ENCODE measurements around the gene ELP1. TPM values are rescaled to one million over a fixed set of nuclear protein-coding genes. Genes with fewer than 3 reads are reported as not detected.

ELP1 gene
- total and polyA plus RNA-seq, 2 of the 4 experiments (the other 2 are of a cell fraction) = 20.0 to 43.2 TPM

DNA sequence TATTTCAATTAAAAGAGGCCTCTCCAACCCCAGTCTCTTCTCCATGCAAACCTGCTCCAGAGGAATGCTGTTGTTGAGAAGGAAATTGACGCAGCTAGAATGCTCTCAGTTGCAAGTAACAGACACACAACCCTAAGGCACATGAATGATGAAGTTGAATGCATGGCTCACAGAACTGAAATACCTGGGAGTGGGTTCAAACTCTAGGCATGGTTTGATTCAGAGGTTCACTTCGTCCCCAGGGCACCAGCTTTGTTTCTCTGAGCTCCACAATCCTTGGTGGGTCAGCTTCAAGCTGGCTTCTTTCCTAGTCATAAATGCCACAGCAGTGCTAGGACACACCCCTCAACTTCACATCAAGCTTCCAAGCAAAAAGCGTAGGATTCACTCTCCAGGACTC, 82.8 kb downstream of the ELP1 start:
- WGBS, 2 experiments (ENCODE audit: extremely low coverage in 2 of 2, insufficient read length in 1 of 2) = no CpG with 5 or more reads among the region's 3 CpGs

More for the DNA sequence above, 82.8 kb downstream of the ELP1 start:
- Histone ChIP-seq H2BK5ac (ENCODE audit: low read depth, low read length, poor library complexity, severe bottlenecking) (no peak overlapping the region), H3K9me3 (ENCODE audit: control insufficient read depth, insufficient read depth, low read length) (no peaks in the 10 kb centered on the region), H3K27ac (ENCODE audit: insufficient read depth, low read length) (no peak overlapping the region), H2BK15ac (ENCODE audit: low read depth, low read length) (no peak overlapping the region), H4K20me1 (ENCODE audit: insufficient read depth, low read length) (no peaks in the 10 kb centered on the region), H2AK5ac (ENCODE audit: low read depth, low read length) (no peak overlapping the region), H2BK120ac (ENCODE audit: low read depth, low read length) (no peak overlapping the region), H3K27me3 (ENCODE audit: control insufficient read depth, insufficient read depth, low read length) (peaks cover 6% of the 10 kb centered on the region; the same call in 1 of the 2 replicates), H4K8ac (ENCODE audit: low read depth in 2 of 2, low read length in 2 of 2) (no peak overlapping the region), H3K56ac (ENCODE audit: extremely low read depth, insufficient read depth, low read length) (no peak overlapping the region), H3K4ac (ENCODE audit: low read depth, low read length) (no peak overlapping the region), H3K9me1 (ENCODE audit: insufficient read depth, low read length) (no peaks in the 10 kb centered on the region), H3K36me3 (ENCODE audit: control insufficient read depth, insufficient read depth, low read length) (no peaks in the 10 kb centered on the region), H3K9ac (ENCODE audit: low read depth, low read length) (no peak overlapping the region), H4K5ac (ENCODE audit: low read depth, low read length) (no peak overlapping the region), H3K23ac (ENCODE audit: low read depth, low read length) (no peak overlapping the region), H3K4me1 (ENCODE audit: control insufficient read depth, insufficient read depth, low read length) (no peaks in the 10 kb centered on the region), H2AK9ac (replicated peaks; ENCODE audit: low read depth, low read length, poor library complexity) (no peak overlapping the region), H3K14ac (replicated peaks; ENCODE audit: low read depth, low read length) (no peak overlapping the region), H3K18ac (ENCODE audit: low read depth, low read length) (no peak overlapping the region), H3K4me2 (ENCODE audit: low read depth, low read length) (no peak overlapping the region), H2AFZ (replicated peaks; ENCODE audit: low read length, poor library complexity) (no peak overlapping the region), H2BK20ac (ENCODE audit: low read depth, low read length) (no peak overlapping the region), H3K4me3 (ENCODE audit: insufficient read depth, low read depth, low read length) (no peak overlapping the region), H4K91ac (ENCODE audit: insufficient read depth, low read depth, low read length) (no peak overlapping the region), H3K79me1 (ENCODE audit: low read depth in 1 of 2, low read length in 2 of 2) (no peaks in the 10 kb centered on the region)
- dilution Hi-C loops (cut with HindIII; ENCODE audit: low sequenced_read_pairs, unreplicated experiment) (no loop called here), intact Hi-C loops (cut with micrococcal nuclease) (no loop called here), in situ Hi-C loops (cut with MboI; ENCODE audit: low sequenced_read_pairs) (no loop called here)
- no TSS peak for BruUV-seq (replicated peaks)
- DNase-seq (no peak), ATAC-seq (ENCODE audit: low read depth) (no peak)
- TF ChIP-seq FOS (IDR thresholded peaks at IDR 0.05; ENCODE audit: low read depth, low read length) = no peak
- no peak for TF ChIP-seq MAZ (IDR thresholded peaks at IDR 0.05; ENCODE audit: borderline replicate concordance, low read depth, low read length)
- TF ChIP-seq, protein P1, sequence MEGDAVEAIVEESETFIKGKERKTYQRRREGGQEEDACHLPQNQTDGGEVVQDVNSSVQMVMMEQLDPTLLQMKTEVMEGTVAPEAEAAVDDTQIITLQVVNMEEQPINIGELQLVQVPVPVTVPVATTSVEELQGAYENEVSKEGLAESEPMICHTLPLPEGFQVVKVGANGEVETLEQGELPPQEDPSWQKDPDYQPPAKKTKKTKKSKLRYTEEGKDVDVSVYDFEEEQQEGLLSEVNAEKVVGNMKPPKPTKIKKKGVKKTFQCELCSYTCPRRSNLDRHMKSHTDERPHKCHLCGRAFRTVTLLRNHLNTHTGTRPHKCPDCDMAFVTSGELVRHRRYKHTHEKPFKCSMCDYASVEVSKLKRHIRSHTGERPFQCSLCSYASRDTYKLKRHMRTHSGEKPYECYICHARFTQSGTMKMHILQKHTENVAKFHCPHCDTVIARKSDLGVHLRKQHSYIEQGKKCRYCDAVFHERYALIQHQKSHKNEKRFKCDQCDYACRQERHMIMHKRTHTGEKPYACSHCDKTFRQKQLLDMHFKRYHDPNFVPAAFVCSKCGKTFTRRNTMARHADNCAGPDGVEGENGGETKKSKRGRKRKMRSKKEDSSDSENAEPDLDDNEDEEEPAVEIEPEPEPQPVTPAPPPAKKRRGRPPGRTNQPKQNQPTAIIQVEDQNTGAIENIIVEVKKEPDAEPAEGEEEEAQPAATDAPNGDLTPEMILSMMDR (conservative IDR thresholded peaks at IDR 0.05; ENCODE audit: low read depth, low read length) = no peak
- TF ChIP-seq RFX5 (IDR thresholded peaks at IDR 0.05; ENCODE audit: low read depth, low read length) = no peak
- ChIA-PET CTCF (interaction anchor here (0.5 kb wide), 1 partner anchor 1353 kb away, joined by 3 read pairs; no protein-coding TSS in a partner anchor), POLR2A (ENCODE audit: unreplicated experiment) (no interaction called here)
